Measurements from ENCODE around the gene HMGB1.
A peak's percentile ranks its signal among the peaks of the same experiment; 100 is the strongest.

Gene HMGB1

GRCh38 chr13:30465593-30466357 lies at the start of gene HMGB1:
Gene HMGB1, minus strand, starts transcription at chr13:30465936. Its CDS starts 2,256 bp downstream, at chr13:30463680.
- peak; percentile 83 to 92 (median 90) for DNase-seq

GRCh38 chr13:30510811-30511371 lies 45.2 kb upstream of the HMGB1 start:
- DNase-seq, result no peak

DNA sequence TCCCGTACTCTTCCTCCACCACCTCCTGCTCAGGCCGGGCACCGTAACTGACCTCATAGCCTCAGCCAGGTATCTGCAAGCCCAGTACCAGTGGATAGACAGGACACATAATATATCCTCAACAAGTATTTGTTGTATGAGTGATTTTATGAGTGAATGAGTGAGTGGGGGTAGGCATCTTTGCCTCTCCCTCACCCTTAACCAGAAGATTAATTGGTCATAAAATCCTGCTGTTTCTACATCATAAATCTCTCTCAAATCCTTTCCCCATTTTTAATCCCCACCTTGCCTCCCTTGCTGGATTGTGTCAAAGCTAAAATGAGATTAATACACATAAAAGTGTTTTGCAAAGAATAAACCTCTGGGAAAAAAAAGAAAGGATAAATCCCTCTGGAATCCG lies 44.4 kb upstream of the HMGB1 start:
- DNase-seq, result no peak

DNA sequence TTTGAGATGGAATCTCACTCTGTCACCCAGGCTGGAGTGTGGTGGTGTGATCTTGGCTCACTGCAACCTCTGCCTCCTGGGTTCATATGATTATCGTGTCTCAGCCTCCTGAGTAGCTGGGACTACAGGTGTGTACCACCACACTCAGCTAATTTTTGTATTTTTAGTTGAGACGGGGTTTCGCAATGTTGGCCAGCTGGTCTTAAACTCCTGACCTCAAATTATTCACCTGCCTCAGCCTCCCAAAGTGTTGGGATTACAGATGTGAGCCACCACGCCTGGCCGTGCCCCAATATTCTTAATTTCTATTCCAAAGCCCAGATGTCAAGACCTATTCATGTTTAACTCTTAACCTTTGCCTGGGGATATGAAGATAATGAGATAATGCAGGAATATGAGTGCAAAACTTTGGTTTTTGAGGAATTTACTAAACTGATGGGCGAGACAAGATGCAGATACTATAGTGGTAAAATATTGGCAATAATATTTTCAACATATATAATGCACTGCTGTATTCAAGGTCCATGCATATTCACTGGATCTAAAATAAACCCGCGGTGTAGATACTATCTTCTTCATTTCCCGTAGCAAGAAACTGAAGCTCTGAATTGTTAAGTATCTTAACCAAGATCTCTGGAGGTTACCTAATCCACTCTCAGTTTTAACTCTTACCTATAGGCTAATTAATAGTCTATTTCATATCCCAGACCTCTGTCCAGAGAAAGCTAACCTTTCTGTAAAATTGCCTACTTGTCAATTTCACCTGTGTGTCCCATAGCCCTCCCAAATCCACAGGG lies 43.7 kb upstream of the HMGB1 start:
- DNase-seq, result no peak

GRCh38 chr13:30504081-30504480 lies 38.3 kb upstream of the HMGB1 start:
- DNase-seq, result no peak

DNA sequence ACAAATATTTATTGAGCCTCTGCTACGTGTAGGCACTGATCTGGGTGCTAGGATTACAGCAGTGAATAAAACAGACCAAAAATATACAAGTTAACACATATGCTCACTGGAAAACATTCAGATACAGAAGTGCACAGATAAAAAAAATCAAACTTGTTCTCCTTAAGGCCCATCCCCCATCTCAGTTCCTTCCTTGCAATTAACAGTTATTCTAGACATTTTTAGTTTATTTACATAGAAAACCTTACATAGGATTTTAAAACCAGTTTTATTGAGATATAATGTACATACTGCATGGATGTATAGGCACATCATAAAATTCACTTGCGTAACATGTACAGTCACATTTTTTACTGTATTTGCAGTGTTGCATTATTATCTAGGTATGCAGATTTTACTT lies 36.5 kb upstream of the HMGB1 start:
- DNase-seq, result no peak

DNA sequence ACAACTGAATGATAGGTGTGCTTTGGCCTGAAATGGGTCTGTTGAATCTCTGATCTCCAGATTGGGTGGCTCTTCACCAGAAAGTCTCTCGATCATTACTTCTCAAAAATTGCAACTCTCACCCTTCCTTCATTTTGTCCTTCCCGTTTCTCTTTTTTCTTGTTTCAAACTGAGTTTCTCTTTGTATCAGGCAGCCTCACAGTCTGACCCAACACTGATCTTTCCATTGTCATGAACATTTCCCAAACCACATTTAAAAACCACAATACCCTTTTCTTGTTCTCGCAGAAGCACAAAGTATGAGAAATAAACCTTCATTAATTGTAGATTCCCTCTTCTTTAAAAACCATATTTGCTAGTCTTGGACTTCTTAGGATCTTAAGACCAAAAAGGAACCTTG lies 33.6 kb upstream of the HMGB1 start:
- no peak for DNase-seq

DNA sequence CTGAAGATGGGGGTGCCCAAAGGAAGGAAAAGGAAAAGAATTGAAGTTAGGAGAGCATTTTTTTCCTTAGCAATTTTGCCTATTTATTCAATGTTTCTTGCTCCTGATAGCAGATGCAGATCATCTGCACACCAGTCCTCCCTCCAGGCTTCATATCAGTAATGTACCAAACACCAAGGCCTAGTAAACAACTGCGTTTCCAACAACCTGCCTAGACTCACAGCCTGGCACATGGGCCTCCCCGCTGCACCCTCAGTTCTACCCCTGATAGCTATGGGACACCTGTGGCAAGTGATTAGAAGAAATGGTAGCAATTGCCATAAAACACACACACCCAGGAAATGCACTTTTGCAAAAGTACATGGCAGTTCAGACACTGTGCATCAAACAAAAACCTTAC lies 30.4 kb upstream of the HMGB1 start:
- DNase-seq, result no peak

DNA sequence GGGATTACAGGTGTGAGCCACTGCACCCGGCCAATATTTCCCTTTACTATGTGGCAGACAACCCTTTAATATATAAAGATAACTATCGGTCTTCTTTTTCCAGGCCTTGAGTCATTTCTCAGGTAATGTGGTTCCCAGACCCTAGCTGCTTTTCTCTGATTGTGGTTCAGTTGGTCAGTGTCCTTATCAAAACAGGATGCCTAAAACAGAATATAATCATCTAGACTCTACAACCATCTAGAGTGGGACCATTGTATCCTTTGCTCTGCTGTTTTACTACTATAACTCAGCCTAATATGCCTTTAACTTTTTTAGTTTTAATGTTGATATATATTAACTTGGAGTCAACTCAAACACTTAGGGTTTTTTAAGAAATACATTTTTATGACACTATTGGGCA lies 30.0 kb upstream of the HMGB1 start:
- DNase-seq, result no peak

DNA sequence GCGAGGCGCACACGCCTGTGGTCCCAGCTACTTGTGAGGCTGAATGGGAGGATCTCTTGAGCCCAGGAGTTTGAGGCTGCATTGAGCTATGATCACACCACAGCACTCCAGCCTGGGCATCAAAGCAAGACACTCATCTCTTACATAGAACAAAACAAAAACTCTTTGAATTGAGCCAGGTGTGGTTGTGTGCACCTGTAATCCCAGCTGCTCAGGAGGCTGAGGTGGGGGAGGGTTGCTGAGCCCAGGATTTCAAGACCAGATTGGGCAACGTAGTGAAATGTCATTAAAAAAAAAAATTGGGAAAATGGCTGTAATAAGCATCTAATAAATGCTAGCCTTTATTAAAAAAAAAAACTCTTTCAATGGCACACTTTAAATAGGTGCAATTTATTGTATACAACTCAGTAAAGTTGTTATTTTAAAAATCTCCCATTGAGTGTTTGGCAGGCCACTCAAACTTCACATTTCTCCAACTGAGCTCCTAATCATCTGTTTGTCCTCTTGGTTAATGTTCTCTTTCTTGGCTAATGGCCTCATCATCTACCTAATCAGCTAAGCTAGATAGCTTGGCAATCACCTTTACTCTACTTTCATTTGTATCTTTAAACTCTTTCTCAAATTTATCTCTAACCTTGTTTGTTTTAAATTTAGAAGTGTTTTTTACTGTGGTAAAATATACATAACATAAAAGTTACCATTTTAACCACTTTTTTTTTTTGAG lies 28.1 kb upstream of the HMGB1 start:
- DNase-seq, result no peak

GRCh38 chr13:30487075-30487470 lies 21.3 kb upstream of the HMGB1 start:
- no peak for DNase-seq

DNA sequence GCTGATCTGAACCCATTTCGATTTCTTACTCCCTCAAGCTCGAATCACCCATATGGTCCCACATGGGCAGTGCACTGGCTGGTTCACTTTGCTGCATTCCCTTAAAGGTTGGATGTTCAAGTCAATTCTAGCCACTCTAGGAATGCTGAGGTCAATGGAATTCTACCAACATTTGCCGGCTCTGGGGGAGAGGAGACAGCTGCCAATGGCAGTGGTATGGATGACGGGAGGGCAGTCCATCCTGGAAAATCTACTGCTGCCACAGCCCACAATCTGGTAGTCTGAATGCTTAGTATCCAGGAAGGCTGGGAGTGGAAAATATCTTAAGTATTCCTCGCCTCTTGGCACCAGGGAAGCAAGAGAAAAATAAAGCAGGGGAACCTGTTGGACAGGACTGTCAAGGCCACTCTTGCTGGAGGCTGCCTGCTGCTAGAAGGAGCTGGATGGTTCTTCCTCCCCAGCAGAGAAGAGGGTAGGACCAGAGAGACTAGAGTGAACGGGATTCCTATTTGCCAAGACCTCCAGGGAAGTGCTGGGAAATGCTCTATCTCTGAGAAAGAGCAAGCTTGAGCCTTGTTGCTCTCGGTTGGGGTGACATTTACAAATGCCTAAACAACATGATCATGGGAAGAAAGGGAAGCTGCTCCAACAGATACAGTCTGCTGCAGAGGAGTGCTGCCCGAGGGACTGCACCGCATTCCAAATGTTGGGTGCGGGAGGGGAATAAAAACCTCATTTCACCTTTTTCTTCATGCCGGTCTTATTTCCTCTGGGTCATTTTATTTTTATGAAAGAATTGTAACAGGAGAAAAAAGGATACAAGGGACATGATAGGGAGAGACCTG lies 20.7 kb upstream of the HMGB1 start:
- no peak for DNase-seq

DNA sequence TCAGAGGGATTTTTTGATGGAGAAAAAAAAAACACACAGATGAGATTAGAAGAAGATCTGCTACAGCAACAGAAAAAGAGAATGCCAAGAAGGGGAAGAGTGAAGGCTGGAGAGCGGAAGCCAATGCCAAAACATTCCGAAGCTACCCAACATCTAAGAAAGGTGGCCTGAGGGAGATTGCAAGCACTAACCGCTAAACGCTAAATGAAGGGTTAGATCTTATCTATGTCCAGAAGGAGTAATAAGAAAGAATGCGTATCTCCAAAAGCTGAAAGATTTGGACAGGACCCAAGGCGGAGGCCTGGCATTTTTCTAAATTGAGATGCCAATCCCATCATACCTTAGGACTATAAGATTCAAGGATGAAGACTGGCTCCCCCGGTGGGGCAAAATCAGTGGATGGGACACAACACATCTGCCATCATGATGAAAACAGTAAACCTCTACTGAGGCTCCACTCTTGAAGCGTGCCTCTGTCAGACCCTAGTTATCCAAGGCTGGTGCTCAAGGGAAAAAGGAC lies 15.6 kb upstream of the HMGB1 start:
- no peak for DNase-seq

DNA sequence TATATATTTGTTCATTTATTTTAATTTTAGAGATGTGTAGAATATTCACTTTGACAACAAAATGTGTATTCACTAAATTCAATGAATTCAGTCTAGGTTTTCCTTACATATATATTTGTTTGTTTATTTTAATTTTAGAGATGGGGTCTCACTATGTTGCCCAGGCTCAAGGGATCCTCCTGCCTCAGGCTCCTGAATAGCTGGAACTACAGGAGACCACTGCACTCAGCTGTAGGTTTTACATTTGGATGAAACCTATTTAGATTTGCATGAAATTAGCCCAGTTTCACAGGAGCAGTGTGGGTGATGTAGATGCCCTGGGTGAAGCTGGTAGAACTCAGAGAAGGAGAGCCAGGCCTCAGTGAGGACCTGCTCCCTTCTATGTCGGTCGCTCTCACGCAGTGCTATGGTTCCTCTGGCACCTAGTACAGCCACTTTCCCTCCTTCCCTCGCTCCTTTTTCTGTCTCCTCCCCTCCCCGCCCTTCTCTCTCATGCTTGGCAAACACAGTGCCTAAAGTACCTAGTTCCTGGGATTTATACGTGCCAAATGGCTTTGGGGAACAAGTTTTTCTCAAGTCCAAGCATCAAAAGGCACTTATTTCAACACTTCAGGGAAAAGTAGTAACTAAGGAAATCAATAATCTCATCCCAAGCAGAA lies 14.7 kb upstream of the HMGB1 start:
- no peak for DNase-seq

GRCh38 chr13:30479883-30480219 lies 14.1 kb upstream of the HMGB1 start:
- DNase-seq, result no peak

DNA sequence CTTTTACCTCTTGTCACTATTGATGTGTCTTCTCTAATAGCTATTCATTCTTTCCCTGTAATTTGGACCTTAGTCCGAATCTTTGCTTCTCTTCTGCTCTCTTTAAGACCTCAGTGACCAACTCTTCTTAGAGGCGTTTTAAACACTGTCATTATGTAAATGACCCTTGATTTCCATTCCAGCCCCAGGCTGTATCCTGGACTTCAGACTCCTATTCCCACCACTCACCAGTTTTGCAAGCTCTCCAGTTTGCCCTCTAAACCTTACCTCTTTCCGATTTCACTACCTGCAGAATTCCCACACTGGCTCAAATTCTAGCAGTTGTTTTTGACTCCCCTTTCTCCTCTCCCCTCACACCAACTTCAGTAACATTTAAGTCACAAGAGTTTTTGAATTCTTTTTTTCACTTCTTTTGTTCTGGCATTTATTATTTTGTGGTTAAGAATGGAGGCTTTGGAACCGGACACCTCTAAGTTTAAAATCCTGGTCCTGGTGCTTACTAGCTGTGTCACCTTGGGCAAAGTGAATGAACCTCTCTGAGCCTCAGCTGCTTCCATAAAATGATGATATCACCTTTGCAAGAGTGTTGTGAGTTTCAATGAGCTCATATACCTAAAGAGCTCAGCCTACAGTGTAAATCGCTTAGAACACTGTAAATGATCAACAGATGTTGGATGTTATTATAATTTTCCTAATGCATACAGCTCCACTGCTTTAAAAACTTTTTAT lies 13.6 kb upstream of the HMGB1 start:
- no peak for DNase-seq

DNA sequence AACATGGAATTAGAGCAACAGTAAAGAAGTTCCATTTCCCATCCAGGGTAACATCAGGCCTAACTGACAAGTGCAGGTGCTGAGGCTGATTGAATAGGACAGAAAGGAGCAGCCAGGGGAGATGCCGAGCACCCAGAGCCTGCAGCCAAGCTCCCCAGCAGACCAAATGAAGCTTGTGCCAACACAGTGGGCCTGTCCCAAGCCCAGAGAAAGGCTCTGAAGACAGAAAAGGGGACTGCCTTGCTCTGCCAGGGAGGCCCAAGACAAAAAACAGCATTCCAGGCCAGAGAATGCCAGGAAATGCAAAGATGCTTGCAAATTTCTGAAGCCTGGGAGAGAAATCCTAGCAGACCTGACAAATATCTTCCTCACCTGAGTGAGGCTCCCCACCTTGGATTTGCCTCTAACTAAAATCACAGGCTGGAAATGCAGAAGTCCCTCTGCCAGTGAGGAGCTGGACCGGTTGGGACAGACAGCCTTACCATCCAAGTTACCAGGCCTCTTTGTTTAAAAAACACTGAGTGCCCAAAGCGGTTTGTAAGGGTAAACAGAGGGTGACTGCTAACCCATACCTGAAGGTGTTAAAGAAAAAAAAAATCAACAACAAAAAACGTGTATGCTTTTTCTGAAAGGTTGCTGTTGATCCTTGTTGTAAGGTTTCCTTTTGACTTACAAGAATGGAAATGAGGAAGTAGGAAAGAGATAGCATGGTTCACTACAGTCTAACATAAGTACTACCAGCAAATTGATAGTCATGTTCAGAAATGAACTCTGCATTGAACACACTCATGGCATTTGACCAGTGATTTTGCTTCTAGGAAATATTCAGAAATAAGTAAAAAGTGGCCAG lies 11.8 kb upstream of the HMGB1 start:
- DNase-seq, result no peak

DNA sequence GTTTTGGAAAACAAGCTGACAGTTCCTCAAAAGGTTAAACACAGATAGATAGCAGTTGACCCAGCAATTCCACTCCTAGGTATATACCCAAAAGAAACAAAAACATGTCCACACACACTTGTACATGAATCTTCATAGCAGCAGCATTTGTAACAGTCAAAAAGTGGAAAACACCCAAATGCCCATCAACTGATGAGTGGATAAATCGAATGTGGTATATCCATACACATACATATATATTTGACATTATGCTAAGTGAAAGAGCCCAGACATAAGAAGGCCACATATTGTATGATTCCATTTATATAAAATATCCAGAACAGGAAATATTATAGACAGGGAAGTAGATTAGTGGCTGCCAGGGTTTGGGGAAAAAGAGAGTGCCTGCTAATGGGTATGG lies 7.9 kb upstream of the HMGB1 start:
- no peak for DNase-seq

GRCh38 chr13:30466841-30467252 lies 1.1 kb upstream of the HMGB1 start:
- no peak for DNase-seq

DNA sequence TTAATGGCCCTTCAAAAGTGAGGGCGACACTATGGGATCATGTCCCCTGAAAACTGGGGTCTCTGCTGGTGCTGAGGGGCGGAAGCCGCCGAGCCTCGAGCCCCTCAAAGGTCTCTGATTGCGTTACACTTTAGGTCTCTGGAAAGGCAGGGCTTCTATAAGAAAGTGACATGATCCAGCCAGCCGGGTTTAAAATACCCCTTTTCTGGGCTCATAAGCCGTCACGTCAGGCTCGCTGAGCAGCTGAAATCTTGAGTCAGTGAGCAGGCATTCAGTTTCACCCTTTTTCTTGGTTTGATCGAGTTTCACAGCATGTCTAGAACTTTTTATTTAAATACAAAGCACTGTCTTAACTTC lies 600 bp upstream of the HMGB1 start:
- DNase-seq, result no peak

DNA sequence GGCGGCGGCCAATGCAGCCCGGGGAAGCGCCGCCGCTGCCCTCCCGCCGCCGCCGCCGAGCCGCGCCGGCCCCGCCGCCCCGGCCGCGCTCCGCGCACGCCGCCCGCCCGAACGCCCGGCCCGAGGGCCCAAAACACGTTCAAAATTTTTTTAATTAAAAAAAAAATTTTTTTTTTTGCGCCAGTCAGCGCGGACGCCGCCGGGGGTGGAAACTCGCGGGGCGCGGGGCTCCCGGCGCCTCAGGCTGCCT lies 468 bp downstream of the HMGB1 start:
- no peak for DNase-seq
